Measurements from ENCODE around the gene DSCAM.

DSCAM gene

GRCh38 chr21:40134731-40135492, 712.0 kb downstream of the DSCAM start:
- H3K36me3 ChIP-seq (ENCODE audit: control insufficient read depth, insufficient read depth, low read length), result no peaks in the 10 kb centered on the region
- no peak overlapping the region for H3K4me3 ChIP-seq (ENCODE audit: low read length)
- H3K4me1 ChIP-seq (ENCODE audit: control insufficient read depth, insufficient read depth, low read length), result no peaks in the 10 kb centered on the region
- H3K27me3 ChIP-seq (ENCODE audit: control insufficient read depth, insufficient read depth, low read length), result no peaks in the 10 kb centered on the region
- no peaks in the 10 kb centered on the region for H3K9me3 ChIP-seq (ENCODE audit: control insufficient read depth, low read length)
- no peak overlapping the region for H3K9ac ChIP-seq (ENCODE audit: low read length)

- no peak overlapping the region for H3K9ac ChIP-seq (ENCODE audit: low read length)
- H3K4me1 ChIP-seq (ENCODE audit: control insufficient read depth, insufficient read depth, low read length), result no peaks in the 10 kb centered on the region
- no peak overlapping the region for H3K4me3 ChIP-seq (ENCODE audit: low read length)
- H3K27me3 ChIP-seq (ENCODE audit: control insufficient read depth, insufficient read depth, low read length), result no peaks in the 10 kb centered on the region
- H3K36me3 ChIP-seq (ENCODE audit: control insufficient read depth, insufficient read depth, low read length), result no peaks in the 10 kb centered on the region
- no peaks in the 10 kb centered on the region for H3K9me3 ChIP-seq (ENCODE audit: control insufficient read depth, low read length)
These were observed 716.5 kb downstream of the DSCAM start for GRCh38 chr21:40130476-40130875.

GRCh38 chr21:40129809-40130208, 717.1 kb downstream of the DSCAM start:
- H3K27me3 ChIP-seq (ENCODE audit: control insufficient read depth, insufficient read depth, low read length), result no peaks in the 10 kb centered on the region

GRCh38 chr21:40128891-40129290, 718.1 kb downstream of the DSCAM start:
- no peaks in the 10 kb centered on the region for H3K36me3 ChIP-seq (ENCODE audit: control insufficient read depth, insufficient read depth, low read length)
- no peaks in the 10 kb centered on the region for H3K27me3 ChIP-seq (ENCODE audit: control insufficient read depth, insufficient read depth, low read length)
- H3K9me3 ChIP-seq (ENCODE audit: control insufficient read depth, low read length), result no peaks in the 10 kb centered on the region
- H3K4me3 ChIP-seq (ENCODE audit: low read length), result no peak overlapping the region
- no peak overlapping the region for H3K9ac ChIP-seq (ENCODE audit: low read length)
- no peaks in the 10 kb centered on the region for H3K4me1 ChIP-seq (ENCODE audit: control insufficient read depth, insufficient read depth, low read length)

More at GRCh38 chr21:40129809-40130208, 717.1 kb downstream of the DSCAM start:
- no peaks in the 10 kb centered on the region for H3K36me3 ChIP-seq (ENCODE audit: control insufficient read depth, insufficient read depth, low read length)
- no peaks in the 10 kb centered on the region for H3K9me3 ChIP-seq (ENCODE audit: control insufficient read depth, low read length)
- no peaks in the 10 kb centered on the region for H3K4me1 ChIP-seq (ENCODE audit: control insufficient read depth, insufficient read depth, low read length)
- H3K9ac ChIP-seq (ENCODE audit: low read length), result no peak overlapping the region
- H3K4me3 ChIP-seq (ENCODE audit: low read length), result no peak overlapping the region

- Histone ChIP-seq H3K4me1 (ENCODE audit: control insufficient read depth, insufficient read depth, low read length) (no peaks in the 10 kb centered on the region), H3K36me3 (ENCODE audit: control insufficient read depth, insufficient read depth, low read length) (no peaks in the 10 kb centered on the region), H3K4me3 (ENCODE audit: low read length) (no peak overlapping the region), H3K27me3 (ENCODE audit: control insufficient read depth, insufficient read depth, low read length) (no peaks in the 10 kb centered on the region), H3K9ac (ENCODE audit: low read length) (no peak overlapping the region), H3K9me3 (ENCODE audit: control insufficient read depth, low read length) (no peaks in the 10 kb centered on the region)
These were observed 725.9 kb downstream of the DSCAM start for GRCh38 chr21:40120940-40121575.

GRCh38 chr21:40118527-40118926, 728.4 kb downstream of the DSCAM start:
- Histone ChIP-seq H3K9me3 (ENCODE audit: control insufficient read depth, low read length) (no peaks in the 10 kb centered on the region), H3K27me3 (ENCODE audit: control insufficient read depth, insufficient read depth, low read length) (no peaks in the 10 kb centered on the region), H3K4me3 (ENCODE audit: low read length) (no peak overlapping the region), H3K36me3 (ENCODE audit: control insufficient read depth, insufficient read depth, low read length) (no peaks in the 10 kb centered on the region), H3K4me1 (ENCODE audit: control insufficient read depth, insufficient read depth, low read length) (no peaks in the 10 kb centered on the region), H3K9ac (ENCODE audit: low read length) (no peak overlapping the region)

- Histone ChIP-seq H3K27me3 (ENCODE audit: control insufficient read depth, insufficient read depth, low read length) (no peaks in the 10 kb centered on the region), H3K9ac (ENCODE audit: low read length) (no peak overlapping the region), H3K4me1 (ENCODE audit: control insufficient read depth, insufficient read depth, low read length) (no peaks in the 10 kb centered on the region), H3K36me3 (ENCODE audit: control insufficient read depth, insufficient read depth, low read length) (no peaks in the 10 kb centered on the region), H3K4me3 (ENCODE audit: low read length) (no peak overlapping the region), H3K9me3 (ENCODE audit: control insufficient read depth, low read length) (no peaks in the 10 kb centered on the region)
These were observed 729.7 kb downstream of the DSCAM start for GRCh38 chr21:40117236-40117635.

- no peak overlapping the region for H3K4me3 ChIP-seq (ENCODE audit: low read length)
- no peaks in the 10 kb centered on the region for H3K9me3 ChIP-seq (ENCODE audit: control insufficient read depth, low read length)
- H3K36me3 ChIP-seq (ENCODE audit: control insufficient read depth, insufficient read depth, low read length), result no peaks in the 10 kb centered on the region
- no peak overlapping the region for H3K9ac ChIP-seq (ENCODE audit: low read length)
- H3K27me3 ChIP-seq (ENCODE audit: control insufficient read depth, insufficient read depth, low read length), result no peaks in the 10 kb centered on the region
- no peaks in the 10 kb centered on the region for H3K4me1 ChIP-seq (ENCODE audit: control insufficient read depth, insufficient read depth, low read length)
These were observed 731.2 kb downstream of the DSCAM start for GRCh38 chr21:40115775-40116174.

GRCh38 chr21:40102682-40103081, 744.3 kb downstream of the DSCAM start:
- H3K27me3 ChIP-seq (ENCODE audit: control insufficient read depth, insufficient read depth, low read length), result no peaks in the 10 kb centered on the region
- H3K4me1 ChIP-seq (ENCODE audit: control insufficient read depth, insufficient read depth, low read length), result no peaks in the 10 kb centered on the region
- H3K9ac ChIP-seq (ENCODE audit: low read length), result no peak overlapping the region
- no peak overlapping the region for H3K4me3 ChIP-seq (ENCODE audit: low read length)
- H3K36me3 ChIP-seq (ENCODE audit: control insufficient read depth, insufficient read depth, low read length), result no peaks in the 10 kb centered on the region
- H3K9me3 ChIP-seq (ENCODE audit: control insufficient read depth, low read length), result no peaks in the 10 kb centered on the region

- no peak overlapping the region for H3K9ac ChIP-seq (ENCODE audit: low read length)
- H3K27me3 ChIP-seq (ENCODE audit: control insufficient read depth, insufficient read depth, low read length), result no peaks in the 10 kb centered on the region
- no peaks in the 10 kb centered on the region for H3K36me3 ChIP-seq (ENCODE audit: control insufficient read depth, insufficient read depth, low read length)
- H3K4me3 ChIP-seq (ENCODE audit: low read length), result no peak overlapping the region
- no peaks in the 10 kb centered on the region for H3K4me1 ChIP-seq (ENCODE audit: control insufficient read depth, insufficient read depth, low read length)
- H3K9me3 ChIP-seq (ENCODE audit: control insufficient read depth, low read length), result no peaks in the 10 kb centered on the region
These were observed 747.1 kb downstream of the DSCAM start for GRCh38 chr21:40099809-40100208.

GRCh38 chr21:40095477-40095876, 751.5 kb downstream of the DSCAM start:
- no peaks in the 10 kb centered on the region for H3K27me3 ChIP-seq (ENCODE audit: control insufficient read depth, insufficient read depth, low read length)
- H3K9me3 ChIP-seq (ENCODE audit: control insufficient read depth, low read length), result no peaks in the 10 kb centered on the region
- H3K36me3 ChIP-seq (ENCODE audit: control insufficient read depth, insufficient read depth, low read length), result no peaks in the 10 kb centered on the region
- no peaks in the 10 kb centered on the region for H3K4me1 ChIP-seq (ENCODE audit: control insufficient read depth, insufficient read depth, low read length)
- H3K4me3 ChIP-seq (ENCODE audit: low read length), result no peak overlapping the region
- H3K9ac ChIP-seq (ENCODE audit: low read length), result no peak overlapping the region

GRCh38 chr21:40080385-40080784, 766.6 kb downstream of the DSCAM start:
- no peaks in the 10 kb centered on the region for H3K9me3 ChIP-seq (ENCODE audit: control insufficient read depth, low read length)
- H3K4me3 ChIP-seq (ENCODE audit: low read length), result no peak overlapping the region
- H3K27me3 ChIP-seq (ENCODE audit: control insufficient read depth, insufficient read depth, low read length), result no peaks in the 10 kb centered on the region
- H3K36me3 ChIP-seq (ENCODE audit: control insufficient read depth, insufficient read depth, low read length), result no peaks in the 10 kb centered on the region
- H3K9ac ChIP-seq (ENCODE audit: low read length), result no peak overlapping the region
- H3K4me1 ChIP-seq (ENCODE audit: control insufficient read depth, insufficient read depth, low read length), result no peaks in the 10 kb centered on the region
